Neural progenitor cell (in vitro differentiated cells): ENCODE results near the gene KLK2. TPM values are rescaled to one million over a fixed set of nuclear protein-coding genes. Genes with fewer than 3 reads are reported as not detected.

Source experiments
- DNase-seq: peaks from one replicate; pipeline ENCODE4 v3.0.0-alpha.2; 2016; ENCODE audit warnings: low spot score
- H2AFZ ChIP-seq: fragments of 200-600 bp; sonication (generic); replicated peaks from 2 replicates; pipeline ENCODE4 v1.6.1; 2016; ENCODE audit warnings: antibody characterized with exemption
- H3F3A ChIP-seq: fragments of 200-600 bp; sonication (generic); 2 replicates; pipeline ENCODE4 v1.6.1; 2016; ENCODE audit warnings: antibody characterized with exemption, low read depth
- H3K27ac ChIP-seq: fragments of 200-600 bp; sonication (generic); 2 replicates; pipeline ENCODE4 v1.5.1; 2016; ENCODE audit warnings: mild to moderate bottlenecking
- H3K27me3 ChIP-seq: fragments of 200-600 bp; sonication (generic); 2 replicates; pipeline ENCODE4 v1.6.1; 2016; ENCODE audit warnings: mild to moderate bottlenecking, moderate library complexity
- H3K36me3 ChIP-seq: fragments of 200-600 bp; sonication (generic); 2 replicates; pipeline ENCODE4 v1.5.1; 2016
- H3K4me1 ChIP-seq: fragments of 200-600 bp; sonication (generic); 2 replicates; pipeline ENCODE4 v1.6.1; 2016; ENCODE audit warnings: mixed run types
- H3K4me2 ChIP-seq: fragments of 200-600 bp; sonication (generic); 2 replicates; pipeline ENCODE4 v1.6.1; 2016
- H3K4me3 ChIP-seq: fragments of 200-600 bp; sonication (generic); 2 replicates; pipeline ENCODE4 v1.5.1; 2016
- H3K79me2 ChIP-seq: fragments of 200-600 bp; sonication (generic); 2 replicates; pipeline ENCODE4 v1.6.1; 2016; ENCODE audit warnings: low read depth
- H3K9ac ChIP-seq: fragments of 200-600 bp; sonication (generic); 2 replicates; pipeline ENCODE4 v1.6.1; 2016
- H3K9me3 ChIP-seq: fragments of 200-600 bp; sonication (generic); 2 replicates; pipeline ENCODE4 v1.5.1; 2016; ENCODE audit warnings: low read depth
- H4K20me1 ChIP-seq: fragments of 200-600 bp; sonication (generic); 2 replicates; pipeline ENCODE4 v1.6.1; 2016; ENCODE audit warnings: low read depth
- H3K27ac Mint-ChIP-seq: 3 replicates; pipeline ENCODE4 v1.8.0; 2021; ENCODE audit warnings: mixed read lengths
- H3K27me3 Mint-ChIP-seq: 2 replicates; pipeline ENCODE4 v1.8.0; 2022; ENCODE audit warnings: low read depth, mild to moderate bottlenecking, inconsistent platforms, moderate library complexity, mixed read lengths; ENCODE audit not compliant: insufficient read depth
- H3K36me3 Mint-ChIP-seq: 3 replicates; pipeline ENCODE4 v1.8.0; 2021; ENCODE audit warnings: mixed read lengths
- H3K4me1 Mint-ChIP-seq: 3 replicates; pipeline ENCODE4 v1.8.0; 2021; ENCODE audit warnings: mixed read lengths
- H3K4me3 Mint-ChIP-seq: 3 replicates; pipeline ENCODE4 v1.8.0; 2021; ENCODE audit warnings: mild to moderate bottlenecking, moderate library complexity, mixed read lengths
- H3K9me3 Mint-ChIP-seq: 3 replicates; pipeline ENCODE4 v1.8.0; 2020; ENCODE audit warnings: mixed read lengths
- CTCF ChIP-seq: fragments of 200-600 bp; sonication (generic); IDR thresholded peaks from 2 replicates; pipeline ENCODE4 v1.5.1; 2017; ENCODE audit warnings: antibody characterized with exemption, mild to moderate bottlenecking
- EZH2 ChIP-seq: fragments of 200-600 bp; sonication (generic); IDR thresholded peaks from 2 replicates; pipeline ENCODE4 v1.6.1; 2017; ENCODE audit warnings: antibody characterized with exemption, mild to moderate bottlenecking, moderate library complexity
- EZH2phosphoT487 ChIP-seq: fragments of 200-600 bp; sonication (generic); IDR thresholded peaks from 2 replicates; pipeline ENCODE4 v1.6.1; 2017; ENCODE audit warnings: antibody characterized with exemption
- total RNA-seq: library from RNA; depleted of rRNA; stranded (reverse); fragments of >200 nt; gene quantifications from 2 replicates; pipeline ENCODE4 v1.2.3, GENCODE V29; 2015; ENCODE audit warnings: low replicate concordance

The KLK2 gene
- total RNA-seq, 1 donor from 2014 or later: not detected

DNA sequence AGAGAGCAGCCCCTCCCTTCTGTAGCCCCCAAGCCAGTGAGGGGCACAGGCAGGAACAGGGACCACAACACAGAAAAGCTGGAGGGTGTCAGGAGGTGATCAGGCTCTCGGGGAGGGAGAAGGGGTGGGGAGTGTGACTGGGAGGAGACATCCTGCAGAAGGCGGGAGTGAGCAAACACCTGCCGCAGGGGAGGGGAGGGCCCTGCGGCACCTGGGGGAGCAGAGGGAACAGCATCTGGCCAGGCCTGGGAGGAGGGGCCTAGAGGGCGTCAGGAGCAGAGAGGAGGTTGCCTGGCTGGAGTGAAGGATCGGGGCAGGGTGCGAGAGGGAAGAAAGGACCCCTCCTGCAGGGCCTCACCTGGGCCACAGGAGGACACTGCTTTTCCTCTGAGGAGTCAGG is 14.4 kb upstream of the KLK2 start:
- Mint-ChIP-seq H3K36me3 (no peaks in the 10 kb centered on the region), H3K27me3 (peaks cover 25% of the 10 kb centered on the region), H3K27ac (no peak overlapping the region), H3K4me1 (no peaks in the 10 kb centered on the region), H3K4me3 (peak overlapping the region; percentile 6), H3K9me3 (peaks cover 2% of the 10 kb centered on the region)
- no peaks in the 10 kb centered on the region for H3K36me3 ChIP-seq
- H4K20me1 ChIP-seq: no peaks in the 10 kb centered on the region
- no peaks in the 10 kb centered on the region for H3K4me1 ChIP-seq
- no peak for DNase-seq
- TF ChIP-seq CTCF (no peak), EZH2 (no peak), EZH2phosphoT487 (no peak)
- H3K9me3 ChIP-seq: no peaks in the 10 kb centered on the region
- H2AFZ ChIP-seq: no peak overlapping the region
- H3K27me3 ChIP-seq: peaks cover 40% of the 10 kb centered on the region
- H3K27ac ChIP-seq: no peak overlapping the region
- no peak overlapping the region for H3K4me3 ChIP-seq
- no peak overlapping the region for H3K4me2 ChIP-seq
- H3K79me2 ChIP-seq: no peaks in the 10 kb centered on the region
- H3F3A ChIP-seq: no peaks in the 10 kb centered on the region
- H3K9ac ChIP-seq: no peak overlapping the region

- no peak overlapping the region for H3K27ac ChIP-seq
- Mint-ChIP-seq H3K27ac (no peak overlapping the region), H3K27me3 (peaks cover 23% of the 10 kb centered on the region), H3K36me3 (no peaks in the 10 kb centered on the region), H3K4me3 (no peak overlapping the region), H3K9me3 (peaks cover 2% of the 10 kb centered on the region), H3K4me1 (no peaks in the 10 kb centered on the region)
- no peak overlapping the region for H3K4me3 ChIP-seq
- H4K20me1 ChIP-seq: no peaks in the 10 kb centered on the region
- H3F3A ChIP-seq: no peaks in the 10 kb centered on the region
- no peaks in the 10 kb centered on the region for H3K79me2 ChIP-seq
- H3K4me1 ChIP-seq: no peaks in the 10 kb centered on the region
- H3K9ac ChIP-seq: no peak overlapping the region
- peaks cover 46% of the 10 kb centered on the region for H3K27me3 ChIP-seq
- no peak overlapping the region for H2AFZ ChIP-seq
- TF ChIP-seq CTCF (no peak), EZH2phosphoT487 (no peak), EZH2 (no peak)
- no peaks in the 10 kb centered on the region for H3K9me3 ChIP-seq
- H3K36me3 ChIP-seq: no peaks in the 10 kb centered on the region
- no peak overlapping the region for H3K4me2 ChIP-seq
- DNase-seq: no peak
Observed at GRCh38 chr19:50859849-50860248, 13.4 kb upstream of the KLK2 start.

DNA sequence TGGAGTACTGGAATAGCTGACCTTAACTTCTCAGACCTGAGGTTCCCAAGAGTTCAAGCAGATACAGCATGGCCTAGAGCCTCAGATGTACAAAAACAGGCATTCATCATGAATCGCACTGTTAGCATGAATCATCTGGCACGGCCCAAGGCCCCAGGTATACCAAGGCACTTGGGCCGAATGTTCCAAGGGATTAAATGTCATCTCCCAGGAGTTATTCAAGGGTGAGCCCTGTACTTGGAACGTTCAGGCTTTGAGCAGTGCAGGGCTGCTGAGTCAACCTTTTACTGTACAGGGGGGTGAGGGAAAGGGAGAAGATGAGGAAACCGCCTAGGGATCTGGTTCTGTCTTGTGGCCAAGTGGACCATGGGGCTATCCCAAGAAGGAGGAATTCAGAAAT is 12.2 kb upstream of the KLK2 start:
- H3K4me3 Mint-ChIP-seq: no peak overlapping the region
- no peaks in the 10 kb centered on the region for H3K36me3 ChIP-seq
- no peaks in the 10 kb centered on the region for H3K79me2 ChIP-seq
- H3F3A ChIP-seq: no peaks in the 10 kb centered on the region
- H3K27ac ChIP-seq: no peak overlapping the region
- no peak overlapping the region for H3K27ac Mint-ChIP-seq
- no peak overlapping the region for H3K9ac ChIP-seq
- no peak overlapping the region for H3K4me3 ChIP-seq
- no peaks in the 10 kb centered on the region for H3K9me3 ChIP-seq
- H2AFZ ChIP-seq: no peak overlapping the region
- no peak overlapping the region for H3K4me2 ChIP-seq
- no peaks in the 10 kb centered on the region for H3K36me3 Mint-ChIP-seq
- no peaks in the 10 kb centered on the region for H4K20me1 ChIP-seq
- H3K9me3 Mint-ChIP-seq: peaks cover 2% of the 10 kb centered on the region
- peaks cover 46% of the 10 kb centered on the region for H3K27me3 ChIP-seq
- H3K4me1 ChIP-seq: no peaks in the 10 kb centered on the region
- no peak for DNase-seq
- no peak for TF ChIP-seq CTCF
- no peak for TF ChIP-seq EZH2phosphoT487
- TF ChIP-seq EZH2: no peak
- H3K4me1 Mint-ChIP-seq: no peaks in the 10 kb centered on the region
- peaks cover 20% of the 10 kb centered on the region for H3K27me3 Mint-ChIP-seq
